WTC11 (cell line): ENCODE results near the gene DISC1. TPM values are rescaled to one million over a fixed set of nuclear protein-coding genes. Genes with fewer than 3 reads are reported as not detected.

Experiments used
- ATAC-seq: fragments of 200-7000 bp; cut with Tn5 transposase; 2 replicates; pipeline ENCODE4 v1.10.0; 2021; ENCODE audit warnings: mild to moderate bottlenecking, moderate library complexity
- CTCF ChIA-PET: fragments of 300-600 bp; sonication (Branson Sonifier 250); formaldehyde crosslinking; loops from one replicate; lab custom pipeline; 2021; ENCODE audit warnings: antibody characterized with exemption; lab: Charles Lee
- POLR2A ChIA-PET: fragments of 350-600 bp; sonication (Branson Sonifier 250); formaldehyde crosslinking; loops from one replicate; lab custom pipeline; 2021; ENCODE audit warnings: antibody characterized with exemption; lab: Charles Lee
- DNase-seq: peaks from one replicate; pipeline ENCODE4 v3.0.0; 2021; ENCODE audit warnings: low spot score
- H3K27ac Mint-ChIP-seq: 2 replicates; pipeline ENCODE4 v1.8.0; 2021; ENCODE audit warnings: mixed read lengths
- H3K27me3 Mint-ChIP-seq: 2 replicates; pipeline ENCODE4 v1.8.0; 2021; ENCODE audit warnings: low read depth, mild to moderate bottlenecking, moderate library complexity, mixed read lengths
- H3K36me3 Mint-ChIP-seq: 2 replicates; pipeline ENCODE4 v1.8.0; 2021; ENCODE audit warnings: mixed read lengths
- H3K4me1 Mint-ChIP-seq: 2 replicates; pipeline ENCODE4 v1.8.0; 2022; ENCODE audit warnings: mixed read lengths
- H3K4me3 Mint-ChIP-seq: 2 replicates; pipeline ENCODE4 v1.8.0; 2021; ENCODE audit warnings: mild to moderate bottlenecking, moderate library complexity, mixed read lengths
- H3K9me3 Mint-ChIP-seq: 2 replicates; pipeline ENCODE4 v1.8.0; 2021; ENCODE audit warnings: mixed read lengths
- ATF2 ChIP-seq: sonication (generic); formaldehyde crosslinking; IDR thresholded peaks from 2 replicates; pipeline ENCODE4 v1.8.1; 2022; ENCODE audit warnings: low read depth, missing genetic modification reagents, borderline replicate concordance
- ATF3 ChIP-seq: sonication (generic); formaldehyde crosslinking; conservative IDR thresholded peaks from 2 replicates; pipeline ENCODE4 v1.8.1; 2022; ENCODE audit warnings: mild to moderate bottlenecking, missing genetic modification reagents
- ATF6 ChIP-seq: sonication (generic); formaldehyde crosslinking; IDR thresholded peaks from 2 replicates; pipeline ENCODE4 v1.8.1; 2023; ENCODE audit warnings: mild to moderate bottlenecking, missing genetic modification reagents
- CDX4 ChIP-seq: fragments of 250-450 bp; sonication (Bioruptor Pico); IDR thresholded peaks from 2 replicates; pipeline ENCODE4 v1.9.0; 2021; ENCODE audit warnings: moderate library complexity, mild to moderate bottlenecking, inconsistent platforms, borderline replicate concordance
- CTCF ChIP-seq: fragments of 200-600 bp; IDR thresholded peaks from 2 replicates; pipeline ENCODE4 v1.8.0; 2022; ENCODE audit warnings: antibody characterized with exemption
- ESRRA ChIP-seq: sonication (generic); formaldehyde crosslinking; IDR thresholded peaks from 2 replicates; pipeline ENCODE4 v1.8.1; 2022; ENCODE audit warnings: mild to moderate bottlenecking, missing genetic modification reagents, borderline replicate concordance
- FOXJ3 ChIP-seq: sonication (generic); formaldehyde crosslinking; IDR thresholded peaks from 2 replicates; pipeline ENCODE4 v1.9.0; 2021; ENCODE audit warnings: missing genetic modification reagents, mild to moderate bottlenecking, borderline replicate concordance
- FOXP4 ChIP-seq: sonication (generic); formaldehyde crosslinking; IDR thresholded peaks from 2 replicates; pipeline ENCODE4 v1.8.0; 2022; ENCODE audit warnings: mild to moderate bottlenecking, missing genetic modification reagents
- IRF2 ChIP-seq: sonication (generic); formaldehyde crosslinking; IDR thresholded peaks from 2 replicates; pipeline ENCODE4 v1.8.0; 2022; ENCODE audit warnings: low read depth, missing genetic modification reagents, borderline replicate concordance
- JAZF1 ChIP-seq: fragments of 250-450 bp; sonication (Bioruptor Pico); IDR thresholded peaks from 2 replicates; pipeline ENCODE4 v1.9.0; 2021; ENCODE audit warnings: moderate library complexity, mild to moderate bottlenecking, inconsistent platforms
- NR1H2 ChIP-seq: sonication (generic); formaldehyde crosslinking; IDR thresholded peaks from 2 replicates; pipeline ENCODE4 v1.9.0; 2021; ENCODE audit warnings: mild to moderate bottlenecking, moderate library complexity, missing genetic modification reagents
- SP1 ChIP-seq: sonication (generic); formaldehyde crosslinking; conservative IDR thresholded peaks from 2 replicates; pipeline ENCODE4 v1.8.1; 2022; ENCODE audit warnings: missing genetic modification reagents
- STAT6 ChIP-seq: sonication (generic); formaldehyde crosslinking; conservative IDR thresholded peaks from 2 replicates; pipeline ENCODE4 v1.8.1; 2023; ENCODE audit warnings: mild to moderate bottlenecking, low read depth, missing genetic modification reagents, moderate library complexity
- ZBTB43 ChIP-seq: sonication (generic); formaldehyde crosslinking; IDR thresholded peaks from 2 replicates; pipeline ENCODE4 v1.8.1; 2023; ENCODE audit warnings: mild to moderate bottlenecking, missing genetic modification reagents
- ZNF396 ChIP-seq: fragments of 250-450 bp; sonication (Bioruptor Pico); IDR thresholded peaks from 2 replicates; pipeline ENCODE4 v1.8.0; 2021; ENCODE audit warnings: mild to moderate bottlenecking, moderate library complexity, borderline replicate concordance
- total RNA-seq: library from RNA; stranded (reverse); gene quantifications from 3 replicates; pipeline ENCODE4 v1.2.3, GENCODE V29; 2021

Gene DISC1
- total RNA-seq, 1 experiment from 2014 or later: 5.5 TPM

- ChIA-PET CTCF (interaction anchor here (0.7 to 1.3 kb wide), 4 partner anchors 11 to 174 kb away, joined by 3 to 4 read pairs (median 4); no protein-coding TSS in a partner anchor), POLR2A (no interaction called here)
- TF ChIP-seq CTCF (peak; percentile 88), ESRRA (no peak)
- peaks cover 5% of the 10 kb centered on the region for H3K27me3 Mint-ChIP-seq
- no peak overlapping the region for H3K27ac Mint-ChIP-seq
- H3K4me3 Mint-ChIP-seq: no peak overlapping the region
- DNase-seq (peak; percentile 82), ATAC-seq (peak; percentile 97)
- peaks cover 22% of the 10 kb centered on the region for H3K9me3 Mint-ChIP-seq
- H3K4me1 Mint-ChIP-seq: peaks cover 12% of the 10 kb centered on the region
- peaks cover 13% of the 10 kb centered on the region for H3K36me3 Mint-ChIP-seq
Observed at GRCh38 chr1:231691618-231692259, 65.1 kb downstream of the DISC1 start.

GRCh38 chr1:231693361-231694074 lies 66.9 kb downstream of the DISC1 start:
- Mint-ChIP-seq H3K27me3 (no peaks in the 10 kb centered on the region), H3K4me1 (peaks cover 12% of the 10 kb centered on the region), H3K36me3 (no peaks in the 10 kb centered on the region), H3K9me3 (peaks cover 4% of the 10 kb centered on the region; the same call in 1 of the 2 replicates), H3K27ac (no peak overlapping the region), H3K4me3 (no peak overlapping the region)
- ATAC-seq (no peak), DNase-seq (no peak)
- ChIA-PET POLR2A (interaction anchor here (0.6 kb wide), 1 partner anchor 820 kb away, joined by 4 read pairs; no protein-coding TSS in a partner anchor), CTCF (interaction anchor here (0.8 to 1.6 kb wide), 3 partner anchors 10 to 63 kb away, joined by 3 to 6 read pairs (median 4); no protein-coding TSS in a partner anchor)
- TF ChIP-seq ATF3 (CRISPR knock-in tag) (no peak), FOXJ3 (CRISPR knock-in tag) (no peak), SP1 (CRISPR knock-in tag) (no peak), ATF2 (CRISPR knock-in tag) (no peak), ZNF396 (no peak), IRF2 (CRISPR knock-in tag) (no peak), ZBTB43 (CRISPR knock-in tag) (no peak), STAT6 (CRISPR knock-in tag) (no peak), CTCF (no peak), ATF6 (CRISPR knock-in tag) (no peak), NR1H2 (no peak), JAZF1 (CRISPR knock-in tag) (no peak), FOXP4 (CRISPR knock-in tag) (no peak), CDX4 (CRISPR knock-in tag) (no peak)
